Body of pancreas (tissue), 4 donors: ENCODE measurements around the gene SUGCT. TPM values are rescaled to one million over a fixed set of nuclear protein-coding genes. Genes with fewer than 3 reads are reported as not detected.
"Not testable (repeated sequence)": the region's sequence is repeated elsewhere in the genome, so short reads cannot be mapped to it uniquely, and the experiment has no call there.

Source experiments
- ATAC-seq: fragments of 150-250 bp; one replicate; pipeline ENCODE4 v1.9.1; 2016
- DNase-seq, 4 donors: peaks; one replicate each; pipeline ENCODE4 v3.0.0-alpha.2; 2019
- H3K27ac ChIP-seq, 4 donors: fragments of 200-600 bp; sonication (generic); 1 replicate in 3 of 4; 2 replicates in 1 of 4; pipeline versions ENCODE4 v1.5.1 to v1.6.1; 2016 to 2019; ENCODE audit warnings: mild to moderate bottlenecking in 1 of 4, mixed read lengths in 1 of 4, moderate library complexity in 1 of 4
- H3K27me3 ChIP-seq, 2 donors: fragments of 200-600 bp; sonication (generic); one replicate each; pipeline ENCODE4 v1.6.0; 2016; ENCODE audit warnings: mild to moderate bottlenecking in 1 of 2
- H3K36me3 ChIP-seq, 2 donors: fragments of 200-600 bp; sonication (generic); replicated peaks in 1 of 2; 2 replicates each; pipeline ENCODE4 v1.5.1; 2016; ENCODE audit warnings: low read depth in 2 of 2; ENCODE audit not compliant: insufficient read depth in 1 of 2
- H3K4me1 ChIP-seq: fragments of 200-600 bp; sonication (generic); one replicate; pipeline ENCODE4 v1.6.0; 2016
- H3K4me3 ChIP-seq, 2 donors: fragments of 200-600 bp; sonication (generic); 1 replicate in 1 of 2; 2 replicates in 1 of 2; pipeline ENCODE4 v1.5.1; 2016 to 2019
- H3K9me3 ChIP-seq, 3 donors: fragments of 200-600 bp; sonication (generic); 1 replicate in 2 of 3; 2 replicates in 1 of 3; pipeline ENCODE4 v1.5.1; 2016
- CTCF ChIP-seq, 7 experiments: fragments of 450-650 bp in 4 of 7; fragments of 200-600 bp in 3 of 7; sonication (generic) in 3 of 7; IDR thresholded peaks; one replicate each; pipeline ENCODE4 v1.5.1; 2016 to 2019; ENCODE audit warnings: antibody characterized with exemption in 7 of 7
- POLR2A ChIP-seq, 3 donors: fragments of 450-650 bp; IDR thresholded peaks; one replicate each; pipeline ENCODE4 v1.6.1; 2016; ENCODE audit warnings: antibody characterized with exemption in 3 of 3, mild to moderate bottlenecking in 2 of 3
- WGBS, 2 donors: methylation state at CpG; one replicate each; pipeline ENCODE4 v1.1.5; 2017; 5-methylcytosine and 5-hydroxymethylcytosine counted together
- intact Hi-C: fragments of 100-400 bp; cut with DNase I; formaldehyde crosslinking; loops from one replicate; pipeline ENCODE4 v1.15.1; 2023
- total RNA-seq, 2 donors: library from RNA; depleted of rRNA; stranded (reverse); fragments of >200 nt; gene quantifications; one replicate each; pipeline ENCODE4 v1.1.0, GENCODE V29; 2016

Gene SUGCT
- total RNA-seq, 2 donors from 2014 or later: 0.78 to 1.3 TPM

DNA sequence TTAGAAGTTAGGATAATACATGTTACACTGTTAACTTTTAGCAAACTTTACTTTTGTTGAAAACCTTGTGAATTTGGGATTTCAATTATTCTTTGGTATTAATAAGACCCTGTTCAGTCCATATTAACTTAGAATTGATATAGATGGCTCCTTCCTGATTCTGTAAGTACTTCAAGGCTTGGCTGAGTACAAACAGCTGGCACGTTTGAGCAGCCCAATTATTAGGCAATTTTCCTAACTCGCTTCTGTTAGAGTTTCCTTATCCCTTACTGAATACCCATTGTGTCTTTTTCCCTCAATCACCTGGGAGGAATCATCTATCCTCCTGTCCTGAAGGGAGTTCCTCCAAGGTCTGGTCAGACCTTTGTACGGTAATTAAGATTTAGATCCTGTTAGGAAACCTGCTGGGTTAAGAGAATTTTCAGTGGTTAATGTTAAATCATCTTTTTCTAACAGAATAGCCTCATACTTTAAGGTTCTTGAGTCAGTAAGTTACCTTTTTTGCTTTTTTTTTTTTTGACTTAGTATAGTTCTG, 10.9 kb downstream of the SUGCT start:
- H3K27ac ChIP-seq, H3K4me3 ChIP-seq, H3K36me3 ChIP-seq, ATAC-seq, H3K4me1 ChIP-seq, H3K27me3 ChIP-seq, H3K9me3 ChIP-seq, DNase-seq, intact Hi-C loops: not testable (repeated sequence)
- WGBS, 2 donors: 76 to 93% methylated on average over 3 of the region's 3 CpGs

DNA sequence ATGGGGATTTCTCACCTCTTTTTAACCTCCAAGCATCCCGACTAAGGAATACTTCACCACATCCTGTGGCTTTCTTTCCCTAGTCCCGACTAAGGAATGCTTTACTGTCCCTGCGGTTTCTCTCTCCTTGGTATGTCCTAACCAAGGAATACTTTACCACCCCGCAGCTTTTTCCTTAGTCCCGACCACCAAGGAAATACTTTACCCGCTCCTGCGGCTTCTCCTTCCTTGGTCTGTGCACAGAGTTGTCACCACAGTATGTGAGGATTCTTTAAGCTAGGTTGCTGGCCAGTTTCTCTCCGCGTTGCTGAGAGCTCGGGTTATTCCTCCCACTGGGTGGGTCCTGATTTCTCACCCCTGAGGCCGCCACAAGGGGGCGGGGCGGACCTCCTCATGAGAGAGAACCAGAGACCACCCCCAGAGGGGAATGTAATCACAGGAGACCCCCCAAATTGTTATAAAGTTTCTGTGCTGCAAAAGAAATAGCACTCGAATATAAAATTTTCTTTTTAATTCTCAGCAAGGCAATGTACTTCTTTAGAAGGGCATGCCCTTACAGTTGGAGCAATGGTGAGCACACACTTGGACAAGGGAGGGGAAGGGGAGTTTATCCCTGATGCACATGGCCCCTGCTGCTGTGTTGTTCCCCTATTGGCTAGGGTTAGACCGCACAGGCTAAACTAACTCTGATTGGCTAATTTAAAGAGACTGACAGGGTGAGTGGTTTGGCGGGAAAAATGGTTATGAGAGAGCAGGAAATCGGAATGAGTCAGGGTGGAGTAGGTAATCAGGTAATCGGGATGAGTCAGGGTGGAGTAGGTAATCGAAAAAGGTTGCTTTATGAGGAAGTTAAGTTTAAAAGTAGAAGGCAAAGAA, 12.8 kb downstream of the SUGCT start:
- H3K4me3 ChIP-seq: no peak overlapping the region
- no peaks in the 10 kb centered on the region for H3K4me1 ChIP-seq
- WGBS, 2 donors: 86 to 89% methylated on average over 19 of the region's 19 CpGs
- intact Hi-C loops: no loop called here
- H3K27ac ChIP-seq: no peak overlapping the region
- no peaks in the 10 kb centered on the region for H3K36me3 ChIP-seq
- TF ChIP-seq CTCF (IDR thresholded peaks at IDR 0.05): no peak
- TF ChIP-seq POLR2A (IDR thresholded peaks at IDR 0.05): no peak
- DNase-seq: no peak
- ATAC-seq: no peak
- no peaks in the 10 kb centered on the region for H3K9me3 ChIP-seq
- no peaks in the 10 kb centered on the region for H3K27me3 ChIP-seq

DNA sequence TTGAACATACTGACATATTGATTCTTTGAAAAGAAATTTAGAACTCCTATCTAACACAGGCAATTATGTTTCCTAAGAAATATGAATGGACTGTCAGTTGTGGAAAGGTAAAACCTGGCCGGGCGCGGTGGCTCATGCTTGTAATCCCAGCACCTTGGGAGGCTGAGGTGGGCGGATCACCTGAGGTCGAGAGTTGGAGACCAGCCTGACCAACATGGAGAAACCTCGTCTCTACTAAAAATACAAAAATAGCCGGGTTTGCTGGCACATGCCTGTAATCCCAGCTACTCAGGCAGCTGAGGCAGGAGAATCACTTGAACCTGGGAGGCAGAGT, 13.4 kb downstream of the SUGCT start:
- 95% methylated on average over 7 of the region's 7 CpGs for WGBS, 2 donors
- DNase-seq: not testable (repeated sequence)

DNA sequence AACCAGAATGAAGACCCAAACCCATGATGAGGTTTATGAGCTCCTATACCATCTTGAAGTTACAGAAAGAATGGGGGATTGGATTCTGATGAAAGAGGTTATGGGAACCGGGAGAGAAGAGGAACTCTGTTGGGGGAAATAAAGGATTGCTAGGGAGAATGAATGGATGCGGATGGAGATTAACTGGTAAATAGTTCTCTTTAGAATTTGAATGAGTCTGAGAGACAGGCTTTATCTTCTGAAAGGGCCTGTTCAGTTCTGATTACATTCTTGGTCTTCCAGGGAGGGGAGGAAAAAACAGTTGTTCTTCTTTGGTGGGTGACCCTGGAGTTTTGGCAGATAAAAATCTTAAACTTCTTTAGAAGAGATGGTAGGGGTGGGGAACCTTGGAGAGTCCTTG, 13.9 kb downstream of the SUGCT start:
- no peaks in the 10 kb centered on the region for H3K4me1 ChIP-seq
- H3K27me3 ChIP-seq: no peaks in the 10 kb centered on the region
- no peaks in the 10 kb centered on the region for H3K9me3 ChIP-seq
- TF ChIP-seq POLR2A (IDR thresholded peaks at IDR 0.05) (no peak), CTCF (IDR thresholded peaks at IDR 0.05) (no peak)
- 89 to 91% methylated on average over 2 of the region's 2 CpGs for WGBS, 2 donors
- no peak for DNase-seq
- no peaks in the 10 kb centered on the region for H3K36me3 ChIP-seq
- H3K27ac ChIP-seq: no peak overlapping the region
- intact Hi-C loops: no loop called here
- ATAC-seq: no peak
- H3K4me3 ChIP-seq: no peak overlapping the region

More for the DNA sequence above, 13.4 kb downstream of the SUGCT start:
- H3K9me3 ChIP-seq, H3K36me3 ChIP-seq, H3K4me1 ChIP-seq, H3K4me3 ChIP-seq, ATAC-seq, H3K27me3 ChIP-seq, H3K27ac ChIP-seq, intact Hi-C loops: not testable (repeated sequence)

DNA sequence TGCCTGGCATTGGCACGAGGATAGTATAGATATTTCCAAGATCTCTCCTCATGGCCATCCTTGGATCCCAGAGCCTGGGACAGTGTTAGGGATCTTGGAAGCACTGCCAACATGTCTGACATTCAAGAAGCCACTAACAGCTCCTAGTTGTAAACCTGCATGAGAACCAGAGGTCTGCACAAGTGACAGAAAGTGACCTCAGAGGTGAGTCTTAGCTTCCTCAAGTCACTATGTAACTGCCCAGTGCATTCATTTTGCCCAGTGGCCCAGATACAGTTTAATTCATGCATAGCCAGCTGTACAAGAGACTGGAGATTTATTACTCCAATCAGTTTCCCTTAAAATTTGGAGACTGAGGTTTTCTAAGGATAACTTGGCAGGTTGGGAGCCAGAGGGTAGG, 16.7 kb downstream of the SUGCT start:
- no peak overlapping the region for H3K27ac ChIP-seq
- TF ChIP-seq CTCF (IDR thresholded peaks at IDR 0.05) (no peak), POLR2A (IDR thresholded peaks at IDR 0.05) (no peak)
- ATAC-seq (no peak), DNase-seq (no peak)
- no peak overlapping the region for H3K4me3 ChIP-seq
- no peaks in the 10 kb centered on the region for H3K27me3 ChIP-seq
- 83 to 100% methylated on average over 1 of the region's 1 CpG for WGBS, 2 donors
- H3K4me1 ChIP-seq: no peaks in the 10 kb centered on the region
- intact Hi-C loops: no loop called here
- H3K36me3 ChIP-seq: no peaks in the 10 kb centered on the region
- no peaks in the 10 kb centered on the region for H3K9me3 ChIP-seq

- H3K36me3 ChIP-seq: no peaks in the 10 kb centered on the region
- DNase-seq (no peak), ATAC-seq (no peak)
- H3K27ac ChIP-seq: no peak overlapping the region
- WGBS, 2 donors: 75 to 86% methylated on average over 4 of the region's 4 CpGs
- H3K4me3 ChIP-seq: no peak overlapping the region
- intact Hi-C loops: no loop called here
- H3K9me3 ChIP-seq: no peaks in the 10 kb centered on the region
- TF ChIP-seq CTCF (IDR thresholded peaks at IDR 0.05): no peak
- TF ChIP-seq POLR2A (IDR thresholded peaks at IDR 0.05): no peak
- no peaks in the 10 kb centered on the region for H3K4me1 ChIP-seq
- H3K27me3 ChIP-seq: no peaks in the 10 kb centered on the region
Observed at GRCh38 chr7:40156988-40157387, 22.2 kb downstream of the SUGCT start.
